GM21786 (cell line): ENCODE results near the gene GDPGP1.
"Not testable (repeated sequence)": the region's sequence is repeated elsewhere in the genome, so short reads cannot be mapped to it uniquely, and the experiment has no call there.

Experiments
- ATAC-seq: cut with Tn5 transposase; IDR thresholded peaks from one replicate; pipeline ENCODE4 v1.9.1; 2021; ENCODE audit not compliant: unreplicated experiment

The GDPGP1 gene

DNA sequence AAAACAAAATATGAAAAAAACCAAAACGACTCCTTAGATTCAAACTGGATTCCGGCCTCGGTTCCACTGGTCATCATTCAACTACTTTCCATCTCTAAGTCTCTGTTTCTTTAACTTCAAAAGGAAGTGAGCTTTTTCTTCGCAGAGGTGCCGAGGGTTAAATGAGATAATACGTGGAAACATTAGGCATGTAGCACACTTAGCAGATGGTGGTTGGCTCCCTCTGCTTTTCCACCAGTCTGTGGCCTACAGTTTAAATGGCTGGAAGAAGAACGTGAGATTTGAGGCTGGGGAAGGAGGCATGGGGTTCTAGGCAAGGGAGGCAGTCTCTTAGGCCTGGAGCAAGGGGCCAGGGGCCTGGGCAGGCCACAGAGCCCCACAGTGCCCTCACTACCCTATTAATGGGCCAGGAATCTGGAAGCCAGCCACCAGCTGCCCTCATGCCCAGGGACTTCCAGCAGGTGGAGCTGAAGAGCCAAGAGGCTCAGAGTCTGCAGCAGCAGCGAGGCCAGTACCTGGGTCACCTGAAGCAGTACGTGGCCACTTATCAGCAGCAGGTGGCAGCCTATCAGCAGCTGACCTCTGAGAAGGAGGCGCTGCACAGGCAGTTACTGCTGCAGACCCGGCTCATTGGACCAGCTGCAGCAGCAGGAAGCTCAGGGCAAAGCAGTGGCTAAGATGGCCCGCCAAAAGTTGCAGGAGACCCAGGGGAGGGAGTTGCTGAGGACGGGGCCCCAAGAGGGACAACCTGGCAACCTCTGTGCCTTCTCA is 59.2 kb downstream of the GDPGP1 start:
- ATAC-seq = not testable (repeated sequence)

DNA sequence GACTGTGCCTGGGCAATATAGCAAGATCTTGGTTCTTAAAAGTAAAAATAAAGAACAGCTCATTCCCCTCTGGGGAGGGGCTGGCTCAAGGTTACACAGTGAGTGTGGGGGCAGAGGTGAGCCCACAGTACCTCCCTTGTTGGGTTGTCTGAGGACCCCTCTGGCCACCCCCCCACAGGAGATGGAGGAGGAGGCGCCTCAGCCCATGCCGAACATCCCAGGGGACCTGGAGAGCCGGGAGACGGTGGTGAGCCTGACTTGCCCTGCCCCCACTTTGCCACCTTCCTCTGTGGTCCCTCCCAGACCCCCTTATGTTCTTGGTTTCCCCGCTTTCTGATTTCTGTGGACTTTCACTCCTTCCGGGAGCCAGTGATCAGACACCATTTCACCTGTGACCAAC is 60.1 kb downstream of the GDPGP1 start:
- no peak for ATAC-seq

DNA sequence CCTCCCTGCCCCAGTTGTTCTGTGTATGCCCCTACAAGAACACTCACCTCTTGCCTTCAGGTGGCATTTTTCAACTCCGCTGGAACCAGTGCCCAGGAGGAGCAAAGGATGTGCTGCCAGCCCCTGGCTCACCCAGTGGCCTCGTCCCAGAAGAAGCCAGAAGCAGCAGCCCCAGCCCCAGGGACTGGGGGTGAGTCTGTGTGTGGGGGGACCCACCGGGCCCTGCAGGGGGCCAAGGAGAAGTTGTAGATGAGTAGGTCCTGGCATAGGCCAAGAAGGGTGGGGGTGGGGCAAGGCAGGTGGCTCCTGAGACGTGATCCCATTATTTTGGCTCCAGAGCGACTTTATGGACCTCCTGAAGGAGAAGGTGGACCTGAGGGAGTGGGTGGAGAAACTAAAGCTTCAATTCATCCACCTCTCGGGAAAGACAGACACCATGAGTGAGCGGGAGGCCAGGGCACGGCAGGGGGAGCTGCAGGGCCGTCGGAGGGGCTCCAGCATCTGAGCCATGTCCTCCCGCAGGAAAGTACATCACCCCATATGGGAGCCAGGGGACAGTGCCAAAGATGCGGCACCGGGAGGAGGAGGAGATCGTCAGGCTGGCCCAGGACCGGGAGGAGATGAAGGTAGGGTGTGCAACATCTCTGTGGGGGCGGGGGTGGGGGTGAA is 60.7 kb downstream of the GDPGP1 start:
- ATAC-seq = no peak

DNA sequence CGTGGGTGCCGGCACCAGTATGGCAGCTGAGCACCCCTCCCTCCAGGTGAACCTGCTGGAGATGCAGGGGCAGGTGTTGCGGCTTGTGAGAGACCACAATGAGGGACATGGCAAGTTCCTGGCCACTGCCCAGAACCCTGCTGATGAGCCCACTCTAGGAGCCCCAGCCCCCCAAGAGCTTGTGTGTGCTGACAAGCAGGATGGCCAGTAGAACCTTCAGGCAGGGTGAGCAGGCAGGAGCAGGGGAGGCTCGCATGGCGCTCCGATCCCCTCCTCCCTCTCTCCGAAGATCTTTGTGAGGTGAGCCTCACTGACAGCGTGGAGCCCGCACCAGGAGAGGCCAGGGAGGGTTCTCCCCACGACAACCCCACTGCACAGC is 61.2 kb downstream of the GDPGP1 start:
- ATAC-seq = no peak
